ENCODE results near the gene SLC35G2. TPM values are rescaled to one million over a fixed set of nuclear protein-coding genes. Genes with fewer than 3 reads are reported as not detected.
A peak's percentile ranks its signal among the peaks of the same experiment; 100 is the strongest.

SLC35G2 gene
- total RNA-seq, 2 donors from 2014 or later: 0.84 to 0.98 TPM

GRCh38 chr3:136819731-136820679 is 1.1 kb downstream of the SLC35G2 start:
- DNase-seq (peak; percentile 41 to 52), ATAC-seq (peak; percentile 87)
- intact Hi-C loops (cut with DNase I, micrococcal nuclease): no loop called here

- intact Hi-C loops (cut with DNase I, micrococcal nuclease): no loop called here
- ATAC-seq: no peak
Measured at GRCh38 chr3:136831461-136831860, 12.5 kb downstream of the SLC35G2 start.

GRCh38 chr3:136835089-136835812 is 16.3 kb downstream of the SLC35G2 start:
- ATAC-seq (no peak), DNase-seq (no peak)
- intact Hi-C loops (cut with DNase I, micrococcal nuclease): no loop called here

More at GRCh38 chr3:136831461-136831860, 12.5 kb downstream of the SLC35G2 start:
- no peak for DNase-seq

- DNase-seq: no peak
- ATAC-seq: no peak
- intact Hi-C loops (cut with DNase I, micrococcal nuclease): no loop called here
Measured at GRCh38 chr3:136835813-136836510, 17.0 kb downstream of the SLC35G2 start.

GRCh38 chr3:136836511-136837156 is 17.7 kb downstream of the SLC35G2 start:
- ATAC-seq: no peak
- DNase-seq: no peak
- intact Hi-C loops (cut with DNase I, micrococcal nuclease): no loop called here

GRCh38 chr3:136838641-136839555 is 20.0 kb downstream of the SLC35G2 start:
- ATAC-seq: no peak
- DNase-seq: no peak
- intact Hi-C loops (cut with DNase I, micrococcal nuclease): no loop called here

- DNase-seq: no peak
- intact Hi-C loops (cut with DNase I, micrococcal nuclease): no loop called here
- no peak for ATAC-seq
Measured at GRCh38 chr3:136839556-136839931, 20.6 kb downstream of the SLC35G2 start.

GRCh38 chr3:136840252-136840651 is 21.3 kb downstream of the SLC35G2 start:
- ATAC-seq (no peak), DNase-seq (no peak)
- intact Hi-C loops (cut with DNase I, micrococcal nuclease): no loop called here

- ATAC-seq (no peak), DNase-seq (no peak)
- intact Hi-C loops (cut with DNase I, micrococcal nuclease): no loop called here
Measured at GRCh38 chr3:136842294-136842693, 23.4 kb downstream of the SLC35G2 start.

- intact Hi-C loops (cut with DNase I, micrococcal nuclease): no loop called here
- ATAC-seq (no peak), DNase-seq (no peak)
Measured at GRCh38 chr3:136844724-136845123, 25.8 kb downstream of the SLC35G2 start.

- DNase-seq: no peak
- no peak for ATAC-seq
- intact Hi-C loops (cut with DNase I, micrococcal nuclease): no loop called here
Measured at GRCh38 chr3:136852180-136852579, 33.3 kb downstream of the SLC35G2 start.

GRCh38 chr3:136856665-136857064 is 37.7 kb downstream of the SLC35G2 start:
- ATAC-seq (no peak), DNase-seq (no peak)
- intact Hi-C loops (cut with DNase I, micrococcal nuclease): no loop called here

- DNase-seq (no peak), ATAC-seq (no peak)
- intact Hi-C loops (cut with DNase I, micrococcal nuclease): no loop called here
Measured at GRCh38 chr3:136858381-136858780, 39.5 kb downstream of the SLC35G2 start.

GRCh38 chr3:136860541-136860940 is 41.6 kb downstream of the SLC35G2 start:
- intact Hi-C loops (cut with DNase I, micrococcal nuclease): no loop called here
- DNase-seq (no peak), ATAC-seq (no peak)

GRCh38 chr3:136861890-136862616 is 43.1 kb downstream of the SLC35G2 start, which contains the start of gene NCK1:
Gene NCK1, plus strand, starts transcription at chr3:136862208. Its CDS starts 65,794 bp downstream, at chr3:136928002.
- DNase-seq (peak; percentile 98 to 99), ATAC-seq (peak; percentile 96)
- intact Hi-C loops (cut with DNase I, micrococcal nuclease): no loop called here

- DNase-seq (peak; percentile 66 to 72), ATAC-seq (peak; percentile 65)
- intact Hi-C loops (cut with DNase I, micrococcal nuclease): no loop called here
Measured at GRCh38 chr3:136862617-136863322, 43.8 kb downstream of the SLC35G2 start.

GRCh38 chr3:136869282-136869681 is 50.4 kb downstream of the SLC35G2 start:
- ATAC-seq (no peak), DNase-seq (no peak)
- intact Hi-C loops (cut with DNase I, micrococcal nuclease): no loop called here
